ENCODE data around the gene ERC1. TPM values are rescaled to one million over a fixed set of nuclear protein-coding genes. Genes with fewer than 3 reads are reported as not detected.

Gene ERC1
- total RNA-seq, result 17.2 and 21.7 TPM in 2 replicates
- polyA plus RNA-seq (2012), result 14.4 TPM

DNA sequence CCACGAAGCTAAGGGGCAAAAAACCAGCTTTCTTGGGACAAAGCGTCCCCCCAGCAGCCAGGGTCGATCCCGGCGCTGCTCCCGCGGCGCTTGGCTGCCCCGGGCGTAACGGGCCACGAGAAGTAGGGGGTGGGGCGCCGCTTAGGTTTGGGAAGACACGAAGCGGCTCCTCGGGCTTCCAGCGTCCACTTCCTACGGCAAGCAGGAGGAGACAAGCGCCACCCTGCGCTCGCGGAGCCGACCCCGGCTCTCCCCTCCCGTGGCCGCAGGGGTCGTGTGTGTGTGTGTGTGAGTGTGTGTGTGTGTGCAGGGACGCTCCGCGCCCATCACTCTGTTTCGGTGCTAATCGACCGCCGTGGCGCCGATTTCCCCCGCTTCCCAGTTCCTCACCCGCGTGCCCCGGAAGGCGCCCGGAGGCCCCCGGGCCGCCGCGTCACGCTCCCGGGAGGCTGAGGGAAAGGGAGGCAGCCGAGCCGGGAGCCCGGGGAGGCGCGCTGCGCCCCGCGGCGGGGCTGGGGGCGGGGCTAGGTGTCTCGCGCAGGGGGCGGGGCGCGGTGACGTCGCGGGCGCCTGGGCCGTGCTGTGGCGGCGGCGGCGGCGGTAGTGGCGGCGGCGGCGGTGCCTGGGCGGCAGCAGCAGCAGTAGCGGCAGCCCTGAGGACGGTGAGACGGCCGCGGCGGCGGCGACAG lies at the start of gene ERC1:
TSS of gene ERC1 (plus strand) at position 563 of the 689 bp plus-strand sequence. CDS start 36,681 bp downstream, outside the sequence.
- DNase-seq (ENCODE audit: low read depth), result peak; percentile 92

DNA sequence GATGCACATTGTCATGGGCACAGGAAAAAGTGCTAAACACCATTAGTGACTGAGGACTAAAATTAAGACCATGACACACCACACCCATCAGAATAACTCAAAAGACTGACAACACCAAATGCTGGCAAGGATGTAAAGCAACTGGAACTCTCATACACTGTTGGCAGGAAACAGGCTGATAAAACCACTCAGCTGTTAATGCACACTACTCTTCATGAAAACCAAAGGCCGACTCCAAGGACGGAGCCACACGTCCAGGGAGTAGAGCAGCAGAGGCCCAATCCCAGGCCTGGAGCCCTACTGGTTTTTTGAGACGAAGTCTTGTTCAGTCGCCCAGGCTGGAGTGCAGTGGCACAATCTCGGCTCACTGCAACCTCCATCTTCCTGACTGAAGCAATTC lies 48.0 kb upstream of the ERC1 start:
- DNase-seq (ENCODE audit: low read depth), result peak; percentile 96

DNA sequence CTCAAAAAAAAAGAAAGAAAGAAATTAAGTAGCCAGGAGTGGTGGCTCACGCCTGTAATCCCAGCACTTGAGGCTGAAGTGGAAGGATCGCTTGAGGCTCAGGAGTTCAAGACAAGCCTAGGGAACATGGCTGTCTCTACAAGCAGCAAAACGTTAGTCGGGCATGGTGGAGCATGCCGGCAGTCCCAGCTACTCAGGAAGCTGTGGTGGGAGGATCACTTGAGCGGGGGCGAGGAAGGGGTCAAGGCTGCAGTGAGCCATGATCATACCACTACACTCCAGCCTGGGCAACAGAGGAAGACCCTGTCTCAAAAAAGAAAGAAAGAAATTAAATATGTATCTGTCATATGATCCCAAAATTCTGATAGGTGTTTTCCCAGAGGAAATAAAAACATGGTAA lies 46.8 kb upstream of the ERC1 start:
- no peak for DNase-seq (ENCODE audit: low read depth)

DNA sequence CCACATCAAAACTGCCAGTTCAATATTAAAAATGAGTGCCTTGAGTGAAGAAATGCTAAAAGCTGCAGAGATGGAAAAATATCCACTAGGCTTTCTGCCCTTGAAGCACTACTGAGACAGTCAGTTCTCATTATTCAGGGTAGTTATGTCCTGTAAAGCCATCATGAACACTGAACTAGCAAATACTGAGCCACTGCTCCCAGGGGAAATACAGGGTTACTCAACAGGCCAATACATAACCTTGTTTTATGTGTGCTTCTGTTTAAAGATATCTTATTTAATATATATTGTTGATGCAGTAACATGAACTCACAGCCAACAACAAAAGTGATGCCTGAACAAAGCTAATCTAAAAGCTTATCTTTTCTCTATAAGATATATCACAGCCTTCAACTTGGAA lies 44.8 kb upstream of the ERC1 start:
- no peak for DNase-seq (ENCODE audit: low read depth)

DNA sequence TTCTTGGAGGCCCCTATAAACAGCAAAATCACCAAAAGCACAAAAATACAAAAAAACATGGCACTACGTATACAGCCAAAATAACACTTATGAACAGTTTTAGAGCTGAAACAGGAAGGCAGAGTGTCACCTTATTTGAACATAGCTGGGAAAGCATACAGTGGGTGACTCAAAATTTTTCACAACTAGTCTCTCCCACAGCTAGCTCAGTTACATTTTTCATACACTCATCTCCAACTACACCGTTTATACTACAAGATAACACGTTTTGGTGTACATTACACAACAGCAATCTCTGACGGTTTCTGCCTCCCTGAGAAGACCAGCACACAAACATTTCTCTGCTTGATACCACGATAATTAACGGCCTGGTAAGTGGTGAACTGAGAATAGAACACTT lies 44.4 kb upstream of the ERC1 start:
- no peak for DNase-seq (ENCODE audit: low read depth)

DNA sequence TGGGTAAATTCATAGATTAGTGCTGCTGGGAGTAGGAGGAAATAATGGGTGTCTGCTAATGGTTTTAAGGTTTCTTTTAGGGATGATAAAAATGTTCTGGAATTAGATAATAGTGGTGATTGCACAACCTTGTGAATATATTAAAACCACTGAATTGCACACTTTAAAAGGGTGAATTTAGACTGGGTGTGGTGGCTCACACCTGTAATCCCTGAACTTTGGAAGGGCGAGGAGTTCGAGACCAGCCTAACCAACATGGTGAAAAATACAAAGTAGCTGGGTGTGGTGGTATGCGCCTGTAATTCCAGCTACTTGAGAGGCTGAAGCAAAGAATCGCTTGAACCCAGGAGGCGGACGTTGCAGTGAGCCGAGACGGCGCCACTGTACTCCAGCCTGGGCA lies 42.8 kb upstream of the ERC1 start:
- DNase-seq (ENCODE audit: low read depth), result no peak

DNA sequence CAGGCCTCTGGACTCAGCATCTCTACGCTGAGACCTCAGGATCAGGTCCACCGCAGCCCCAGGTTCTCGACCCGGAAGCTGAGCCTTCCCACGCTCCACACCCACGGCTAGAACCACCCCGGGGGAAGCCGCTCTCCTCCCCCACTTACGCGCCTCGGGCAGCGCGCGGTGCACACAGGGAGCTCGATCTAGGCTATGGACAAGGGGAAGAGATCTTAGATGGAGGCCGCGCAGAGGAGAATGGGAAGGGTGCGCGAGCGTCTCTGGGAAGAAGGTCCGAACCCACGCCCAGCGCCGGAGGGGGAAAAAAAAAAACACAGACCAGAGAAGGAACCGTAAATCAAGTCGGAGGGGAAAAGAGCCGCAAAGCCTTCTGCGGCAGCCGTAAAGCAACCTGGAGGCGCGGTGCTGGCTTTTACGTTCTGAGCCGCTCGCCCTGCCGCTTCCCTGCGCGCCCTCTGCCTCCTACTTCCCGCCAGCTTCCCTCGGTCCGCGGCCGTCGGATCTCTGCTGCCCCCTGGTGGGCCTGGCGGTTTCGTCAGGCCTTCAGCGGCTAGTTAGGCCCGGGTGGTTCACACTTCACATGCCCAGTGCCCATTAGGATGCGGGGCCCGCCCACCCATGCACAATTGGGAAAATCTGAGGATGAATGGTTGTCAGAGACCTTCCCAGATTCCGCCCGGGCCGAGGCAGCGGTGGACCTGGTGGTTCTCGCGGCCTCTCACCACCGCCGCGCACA lies 41.4 kb upstream of the ERC1 start, which contains the start of gene RAD52:
TSS of gene RAD52 (minus strand) at position 242 of the 739 bp plus-strand sequence. CDS start 16,636 bp downstream, outside the sequence.
- peak; percentile 99 for DNase-seq (ENCODE audit: low read depth)

DNA sequence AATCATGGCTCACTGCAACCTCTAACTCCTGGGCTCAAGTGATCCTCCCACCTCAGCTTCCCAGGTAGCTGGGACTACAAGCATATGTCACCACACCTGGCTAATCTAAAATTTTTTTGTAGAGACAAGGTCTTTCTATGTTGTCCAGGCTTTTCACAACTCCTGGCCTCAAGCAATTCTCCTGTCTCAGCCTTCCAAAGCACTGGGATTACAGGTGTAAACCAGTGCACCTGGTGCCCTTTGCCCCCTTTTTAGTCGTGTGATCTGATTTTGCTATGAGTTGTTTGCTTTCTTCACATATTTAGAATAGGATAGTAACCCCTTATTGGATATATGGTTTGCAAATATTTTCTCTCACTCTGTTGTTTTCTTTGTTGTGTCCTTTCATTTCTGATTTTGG lies 39.8 kb upstream of the ERC1 start:
- DNase-seq (ENCODE audit: low read depth), result no peak

DNA sequence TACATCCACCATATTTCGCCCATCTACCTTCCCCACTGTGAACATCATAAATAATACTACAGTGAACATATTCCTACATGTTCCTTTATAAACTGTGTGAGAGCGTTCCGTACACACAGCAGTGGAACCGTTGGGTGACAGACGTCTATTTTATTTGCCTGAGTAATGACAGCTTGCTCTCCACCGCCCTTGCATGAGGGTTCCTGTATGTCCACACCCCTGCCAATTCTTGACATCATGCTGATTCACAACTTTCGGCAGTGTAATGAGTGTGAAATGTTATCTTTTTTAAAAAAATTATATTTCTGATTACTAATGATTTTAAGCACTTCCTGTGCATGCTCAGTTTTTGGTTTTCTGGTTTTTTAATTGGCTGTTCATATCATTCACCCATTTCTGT lies 37.2 kb upstream of the ERC1 start:
- no peak for DNase-seq (ENCODE audit: low read depth)

DNA sequence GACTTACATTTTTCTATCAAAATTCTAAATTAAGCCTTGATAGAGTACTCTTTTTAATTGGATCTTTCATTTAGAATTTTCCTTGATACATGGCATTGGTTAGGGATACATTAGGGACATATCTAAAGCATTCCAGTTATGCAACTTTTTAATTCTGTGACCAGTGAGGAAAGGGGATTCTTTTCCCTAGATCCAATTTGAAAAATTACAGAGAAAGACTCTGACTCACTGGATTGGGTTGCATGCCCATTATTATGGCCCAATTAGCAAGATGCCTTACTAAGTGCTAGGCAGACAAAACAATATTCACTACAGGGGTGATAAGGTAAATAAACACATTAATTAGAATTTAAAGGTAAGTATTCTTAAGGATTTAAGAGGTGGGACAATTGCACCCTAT lies 36.3 kb upstream of the ERC1 start:
- DNase-seq (ENCODE audit: low read depth), result no peak

DNA sequence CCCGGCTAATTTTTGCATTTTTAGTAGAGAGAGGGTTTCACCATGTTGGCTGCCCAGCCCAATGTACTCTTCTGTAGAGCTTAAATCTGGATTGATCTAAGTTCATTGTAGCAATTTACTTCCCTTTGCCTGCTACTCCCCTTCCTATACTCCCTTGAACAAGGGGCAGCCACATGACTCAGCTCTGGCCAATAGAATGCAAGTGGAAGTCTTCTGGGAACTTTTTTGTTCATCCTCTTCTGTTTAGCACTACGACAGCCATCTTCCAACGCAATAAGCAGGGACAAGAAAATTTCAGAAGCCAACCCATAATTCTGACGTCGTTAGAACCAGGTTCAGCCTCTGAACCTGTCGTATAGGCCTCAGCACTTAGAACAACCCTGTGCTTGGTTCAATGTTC lies 35.1 kb upstream of the ERC1 start:
- no peak for DNase-seq (ENCODE audit: low read depth)

DNA sequence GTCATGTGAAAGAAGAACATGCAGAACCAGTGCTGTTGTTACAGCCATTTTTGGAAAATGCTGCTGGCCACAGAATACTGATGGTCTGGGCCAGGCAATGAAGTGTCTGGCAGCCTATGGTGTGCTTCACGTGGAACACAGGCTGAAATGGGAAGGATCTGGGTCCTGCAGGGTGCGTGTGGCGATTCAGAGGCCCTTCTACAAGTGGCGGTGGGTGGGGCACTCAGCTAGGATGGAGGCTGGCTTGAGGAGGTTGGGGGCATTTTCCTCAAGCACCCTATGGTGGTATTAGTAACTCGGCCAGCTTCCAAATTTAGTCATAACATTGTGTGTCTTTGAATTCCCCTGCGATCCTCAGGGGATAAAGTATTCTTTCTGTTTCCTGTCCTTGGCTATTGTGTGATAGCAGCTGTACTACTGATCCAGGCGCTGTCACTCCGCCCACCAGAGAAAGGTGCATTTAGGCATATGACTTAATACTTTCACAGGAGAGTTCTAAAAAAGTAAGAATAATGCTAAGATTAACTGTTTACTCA lies 32.4 kb upstream of the ERC1 start:
- DNase-seq (ENCODE audit: low read depth), result no peak

DNA sequence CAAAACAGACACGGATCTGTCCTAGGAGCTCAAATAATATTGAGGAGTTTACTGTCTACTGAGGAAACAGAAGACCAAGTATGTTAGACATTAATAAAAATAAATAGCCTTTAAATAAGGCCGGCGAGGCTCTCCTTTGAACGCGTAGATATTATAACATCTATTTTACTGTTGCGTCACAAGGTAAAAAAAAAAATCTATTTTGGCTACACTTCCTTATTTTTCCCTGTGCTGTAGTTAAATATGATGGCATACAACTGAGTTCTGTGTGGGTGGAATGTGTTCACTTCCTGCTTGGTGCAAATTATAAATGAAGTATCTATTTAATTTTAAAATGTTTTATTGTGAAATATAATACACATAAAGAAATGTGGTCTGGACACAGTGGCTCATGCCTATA lies 24.3 kb upstream of the ERC1 start:
- DNase-seq (ENCODE audit: low read depth), result no peak

DNA sequence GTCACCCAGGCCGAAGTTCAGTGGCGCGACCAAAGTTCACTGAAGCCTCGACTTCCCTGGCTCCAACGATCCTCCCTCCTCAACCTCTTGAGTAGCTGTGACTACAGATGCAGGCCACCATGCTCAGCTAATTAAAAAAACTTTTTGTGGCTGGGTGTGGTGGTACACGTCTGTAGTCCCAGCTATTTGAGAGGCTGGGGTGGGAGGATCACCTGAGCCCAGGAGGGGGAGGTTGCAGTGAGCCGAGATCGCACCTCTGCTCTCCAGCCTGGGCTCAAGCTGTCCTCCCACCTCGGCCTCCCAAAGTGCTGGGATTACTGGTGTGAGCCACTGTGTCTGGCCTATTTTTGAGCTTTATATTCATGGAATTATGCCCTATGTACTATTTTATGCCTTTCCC lies 23.4 kb upstream of the ERC1 start:
- DNase-seq (ENCODE audit: low read depth), result no peak

DNA sequence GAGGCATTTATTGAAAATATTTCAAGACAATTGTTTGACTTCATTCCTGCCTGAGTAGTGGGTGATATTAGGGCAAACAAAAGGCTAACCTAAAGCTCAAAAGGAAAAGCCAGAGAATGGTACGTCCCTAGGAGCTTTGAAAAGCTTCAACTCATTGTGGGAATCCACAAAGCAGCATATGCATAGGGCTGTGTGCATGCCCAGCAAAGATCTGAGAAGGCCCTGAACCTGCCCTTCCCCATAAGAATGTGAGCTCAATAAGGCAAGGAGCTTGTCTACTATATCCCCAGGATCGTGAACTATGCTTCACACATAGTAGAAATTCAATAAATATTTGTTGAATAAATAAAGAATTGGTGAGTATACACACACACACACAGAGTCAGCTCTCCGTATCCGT lies 22.5 kb upstream of the ERC1 start:
- DNase-seq (ENCODE audit: low read depth), result no peak

DNA sequence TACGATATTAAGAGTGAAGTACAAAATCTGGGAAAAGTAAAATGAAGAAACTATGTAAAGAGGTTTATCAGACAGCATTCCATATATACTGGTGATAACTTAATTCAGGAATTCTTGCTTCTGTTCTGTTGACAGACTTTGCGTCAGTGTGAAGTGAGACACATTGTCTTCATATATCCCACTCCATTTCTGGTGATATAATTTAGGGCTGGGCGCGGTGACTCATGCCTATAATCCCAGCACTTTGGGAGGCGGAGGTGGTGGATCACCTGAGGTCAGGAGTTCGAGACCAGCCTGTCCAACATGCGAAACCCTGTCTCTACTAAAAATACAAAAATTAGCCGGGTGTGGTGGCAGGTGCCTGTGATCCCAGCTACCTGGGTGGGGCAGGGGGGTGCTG lies 21.2 kb upstream of the ERC1 start:
- DNase-seq (ENCODE audit: low read depth), result no peak

DNA sequence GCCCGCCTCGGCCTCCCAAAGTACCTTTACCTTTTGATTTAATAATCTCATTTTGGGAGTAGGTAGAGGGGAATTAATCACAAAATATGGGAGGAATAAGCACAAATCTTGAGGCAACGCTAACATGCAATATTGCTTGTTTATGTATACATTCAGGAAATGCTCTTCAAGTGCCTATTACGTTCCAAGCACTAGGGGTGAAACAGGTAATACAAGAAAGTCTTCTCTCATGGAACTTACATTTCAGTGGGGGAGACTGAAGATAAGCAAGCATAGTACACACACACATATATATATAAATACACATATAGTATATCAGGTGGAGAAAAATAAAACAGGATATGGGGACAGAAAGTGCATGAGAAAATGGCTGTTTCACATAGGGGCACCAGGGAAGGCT lies 19.0 kb upstream of the ERC1 start:
- DNase-seq (ENCODE audit: low read depth), result no peak

DNA sequence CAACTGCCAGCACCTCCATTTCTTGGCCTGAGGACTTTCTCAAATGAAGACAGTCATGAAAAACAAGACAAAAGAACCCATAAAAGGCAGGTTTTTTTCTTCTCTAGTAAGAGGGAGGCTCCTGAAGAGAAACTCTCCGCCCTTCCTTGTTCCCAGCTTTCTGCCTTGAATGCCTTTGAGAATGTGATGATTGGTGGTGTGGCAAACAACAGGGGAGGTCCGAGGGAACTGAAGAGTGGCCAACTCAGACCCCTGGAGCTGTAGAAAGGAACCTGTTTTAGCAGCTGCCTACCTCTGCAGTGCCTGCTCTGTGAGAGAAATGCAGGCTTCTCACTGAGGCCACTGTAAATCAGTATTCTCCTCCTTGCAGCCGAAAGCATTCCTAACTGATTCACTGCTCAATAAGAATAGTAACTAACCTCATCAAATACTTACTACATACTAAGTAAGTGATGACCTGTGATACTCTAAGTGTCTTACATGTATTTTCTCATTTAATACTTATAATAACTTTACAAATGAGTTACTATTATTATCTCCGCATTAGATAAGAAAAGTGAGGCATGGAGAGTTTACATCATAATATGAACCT lies 16.7 kb upstream of the ERC1 start:
- no peak for DNase-seq (ENCODE audit: low read depth)

DNA sequence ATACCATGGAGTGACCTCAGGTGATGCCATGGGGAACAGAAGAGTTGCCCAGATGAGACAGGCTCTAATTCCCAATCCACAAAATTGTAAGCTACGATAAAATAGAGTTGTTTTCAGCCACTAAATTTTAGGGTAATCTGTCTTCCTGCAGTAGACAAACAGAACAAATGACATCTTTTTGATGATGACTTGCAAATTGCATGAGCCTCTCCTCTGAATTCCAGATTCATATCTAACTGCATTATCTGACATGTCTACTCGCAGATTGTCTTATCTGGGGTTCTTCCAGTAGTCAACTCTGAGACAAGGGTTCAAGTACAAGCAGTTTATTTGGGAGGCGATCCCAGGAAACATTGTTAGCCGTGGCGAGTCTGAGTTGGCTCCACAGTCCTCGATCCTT lies 14.4 kb upstream of the ERC1 start:
- DNase-seq (ENCODE audit: low read depth), result no peak

DNA sequence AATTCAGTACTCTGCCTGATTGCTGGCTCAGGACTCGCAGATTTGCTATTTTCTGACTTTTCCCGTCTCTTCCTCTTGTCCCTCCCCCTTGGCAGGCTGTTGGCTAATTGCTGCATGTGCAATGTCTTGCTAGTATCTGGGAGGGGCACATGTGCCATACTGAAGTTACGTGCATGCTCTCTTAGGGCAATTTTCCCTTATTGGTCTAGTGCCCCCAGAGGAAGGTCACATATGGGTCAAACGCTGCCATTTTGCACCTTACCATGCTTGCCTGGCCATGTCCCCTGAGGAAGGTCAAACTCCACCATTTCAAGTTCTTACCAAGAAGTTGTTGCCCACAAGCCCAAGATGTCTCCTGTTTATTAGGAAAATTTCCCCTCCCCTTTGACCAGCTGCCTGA lies 13.9 kb upstream of the ERC1 start:
- DNase-seq (ENCODE audit: low read depth), result no peak

DNA sequence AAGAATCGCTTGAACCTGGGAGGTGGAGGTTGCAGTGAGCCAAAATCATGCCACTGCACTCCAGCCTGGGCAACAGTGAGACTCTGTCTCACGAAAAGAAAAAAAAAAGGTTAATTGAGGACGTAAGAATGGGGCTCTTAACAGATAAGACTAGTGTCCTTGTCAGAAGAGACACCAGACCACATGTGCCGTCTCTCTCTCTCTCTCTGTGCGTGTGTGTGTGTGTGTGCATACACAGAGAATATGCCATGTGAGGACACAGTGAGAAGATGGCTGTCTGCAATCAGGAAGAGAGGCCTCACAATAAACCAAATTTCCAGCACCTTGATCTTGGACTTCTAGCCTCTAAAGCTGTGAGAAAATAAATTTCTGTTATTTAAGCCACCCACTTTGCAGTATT lies 11.7 kb upstream of the ERC1 start:
- DNase-seq (ENCODE audit: low read depth), result no peak

DNA sequence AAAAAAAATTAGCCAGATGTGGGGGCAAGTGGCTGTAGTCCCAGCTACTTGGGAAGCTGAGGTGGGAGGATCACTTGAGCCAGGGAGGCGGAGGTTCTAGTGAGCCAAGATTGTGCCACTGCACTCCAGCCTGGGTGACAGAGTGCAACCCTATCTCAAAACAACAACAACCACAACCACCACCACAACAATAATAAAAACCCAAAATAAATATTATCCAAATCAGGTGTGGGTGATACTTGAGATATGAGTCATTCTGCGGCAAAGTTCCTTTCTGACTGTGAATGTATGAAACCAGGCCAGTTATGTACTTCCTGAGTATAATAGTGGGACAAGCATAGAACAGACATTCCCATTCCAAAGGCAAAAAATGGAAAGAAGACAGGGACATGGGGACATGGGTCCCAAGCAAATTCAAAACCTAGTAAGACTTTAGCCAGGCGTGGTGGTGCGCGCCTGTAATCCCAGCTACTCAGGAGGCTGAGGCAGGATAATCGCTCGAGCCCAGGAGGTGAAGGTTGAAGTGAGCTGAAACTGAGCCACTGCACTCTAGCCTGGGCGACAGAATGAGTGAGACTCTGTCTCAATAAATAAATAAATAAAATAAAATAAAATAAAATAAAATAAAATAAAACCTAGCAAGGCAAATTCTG lies 9.7 kb upstream of the ERC1 start:
- peak; percentile 59 for DNase-seq (ENCODE audit: low read depth)

All from myocyte (in vitro differentiated cells).